GM13977 (cell line): ENCODE data around the gene ERC2.

ENCODE experiments used
- DNase-seq: peaks from one replicate; pipeline ENCODE4 v3.0.0; 2012; ENCODE audit warnings: low spot score
- CTCF ChIP-seq: IDR thresholded peaks from 2 replicates; pipeline ENCODE4 v1.5.1; 2012; ENCODE audit warnings: mild to moderate bottlenecking, control low read depth; ENCODE audit not compliant: insufficient read depth; ENCODE audit errors: extremely low read depth, missing control alignments
- in situ Hi-C: fragments of 300-500 bp; cut with MboI; formaldehyde crosslinking; loops from one replicate; pipeline ENCODE4 v1.12.0; 2022; ENCODE audit warnings: low sequenced_read_pairs, low pct_unique_long_range_greater_than_20kb, mixed read lengths, inconsistent platforms; ENCODE audit not compliant: unreplicated experiment

The ERC2 gene

GRCh38 chr3:56059731-56060130 is 408.5 kb downstream of the ERC2 start:
- in situ Hi-C loops: no loop called here
- no peak for DNase-seq
- TF ChIP-seq CTCF: no peak

- in situ Hi-C loops: no loop called here
- no peak for DNase-seq
- TF ChIP-seq CTCF: no peak
These were observed 412.3 kb downstream of the ERC2 start for GRCh38 chr3:56055951-56056350.

- TF ChIP-seq CTCF: no peak
- in situ Hi-C loops: no loop called here
- no peak for DNase-seq
These were observed 412.7 kb downstream of the ERC2 start for GRCh38 chr3:56055546-56055945.

DNA sequence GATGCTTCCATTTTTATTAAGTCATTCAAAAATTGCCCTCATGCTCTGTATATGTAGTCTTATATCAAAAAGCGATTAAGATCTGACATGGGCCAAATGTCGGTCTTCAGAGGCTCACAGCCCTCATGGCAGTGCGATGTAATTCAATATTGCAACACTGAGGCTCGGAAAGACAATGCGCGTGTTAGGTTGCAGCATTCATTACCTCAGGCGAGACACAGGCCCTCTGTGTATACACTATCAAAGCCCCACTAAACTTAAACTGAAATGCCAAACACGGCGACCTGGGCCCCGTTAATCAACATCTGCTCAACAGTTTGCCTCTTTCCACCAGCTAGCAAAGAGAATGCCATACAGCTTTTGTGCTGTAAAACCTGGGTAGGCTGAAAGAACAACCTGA is 413.4 kb downstream of the ERC2 start:
- DNase-seq: no peak
- in situ Hi-C loops: no loop called here
- TF ChIP-seq CTCF: no peak

DNA sequence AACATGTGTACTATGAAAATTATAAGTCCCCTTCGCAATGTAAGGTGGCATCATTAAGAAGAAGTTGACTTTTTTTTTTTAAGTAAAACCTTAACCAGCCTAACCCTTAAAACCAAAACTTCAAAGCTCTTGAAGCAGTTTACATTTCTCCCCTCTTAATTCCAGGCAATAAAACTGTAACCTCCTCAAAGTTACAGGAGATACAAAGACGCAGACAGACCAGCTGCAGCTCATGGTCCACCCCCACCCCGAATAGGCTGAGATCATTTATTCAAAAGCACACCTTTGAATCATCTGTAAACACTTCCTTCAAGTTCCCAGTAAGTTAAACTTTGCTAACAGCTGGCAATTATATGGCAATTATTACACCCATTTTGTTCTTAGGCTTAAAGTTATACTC is 414.5 kb downstream of the ERC2 start:
- no peak for TF ChIP-seq CTCF
- in situ Hi-C loops: no loop called here
- no peak for DNase-seq

DNA sequence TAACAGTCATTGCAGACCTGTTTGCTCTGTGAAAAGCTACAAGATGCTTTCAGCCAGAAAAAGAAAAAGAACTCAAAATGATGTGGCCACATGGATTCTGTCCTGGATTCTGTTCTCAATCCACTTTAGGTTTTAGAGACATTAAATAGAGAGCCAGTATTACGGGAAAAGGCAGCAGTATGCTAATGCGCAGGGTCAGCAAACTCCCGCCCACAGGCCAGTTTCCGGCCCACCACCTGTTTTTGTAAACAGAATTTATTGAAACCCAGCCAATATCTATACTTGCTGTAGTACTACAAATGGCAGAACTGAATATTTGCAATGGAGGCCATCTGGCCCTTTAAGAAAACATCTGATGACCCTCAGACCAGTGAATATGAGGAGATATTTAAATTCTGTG is 416.1 kb downstream of the ERC2 start:
- in situ Hi-C loops: no loop called here
- no peak for TF ChIP-seq CTCF
- DNase-seq: no peak

DNA sequence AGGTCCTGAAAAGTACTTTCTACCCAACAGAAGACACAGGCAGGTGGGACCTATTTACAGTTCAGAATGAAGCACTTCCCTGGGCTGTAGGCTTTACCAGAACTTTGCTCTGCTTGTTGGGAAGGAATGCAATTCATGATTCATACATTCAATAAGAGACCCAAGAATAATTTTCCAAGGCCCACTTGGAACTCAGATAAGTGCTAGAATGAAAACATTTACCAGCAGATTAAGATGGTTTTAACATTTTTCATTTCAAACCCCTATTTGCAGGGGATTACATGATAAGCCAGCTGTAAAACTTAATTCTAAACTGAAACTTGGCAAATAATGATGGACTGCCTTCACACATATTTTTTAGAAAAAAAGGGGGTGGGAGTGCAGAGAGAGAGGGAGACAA is 417.2 kb downstream of the ERC2 start:
- in situ Hi-C loops: no loop called here
- no peak for DNase-seq
- TF ChIP-seq CTCF: no peak
